ENCODE data around the gene BDKRB2. TPM values are rescaled to one million over a fixed set of nuclear protein-coding genes. Genes with fewer than 3 reads are reported as not detected.

Gene BDKRB2
- total RNA-seq, 1 donor: under 0.01 TPM

DNA sequence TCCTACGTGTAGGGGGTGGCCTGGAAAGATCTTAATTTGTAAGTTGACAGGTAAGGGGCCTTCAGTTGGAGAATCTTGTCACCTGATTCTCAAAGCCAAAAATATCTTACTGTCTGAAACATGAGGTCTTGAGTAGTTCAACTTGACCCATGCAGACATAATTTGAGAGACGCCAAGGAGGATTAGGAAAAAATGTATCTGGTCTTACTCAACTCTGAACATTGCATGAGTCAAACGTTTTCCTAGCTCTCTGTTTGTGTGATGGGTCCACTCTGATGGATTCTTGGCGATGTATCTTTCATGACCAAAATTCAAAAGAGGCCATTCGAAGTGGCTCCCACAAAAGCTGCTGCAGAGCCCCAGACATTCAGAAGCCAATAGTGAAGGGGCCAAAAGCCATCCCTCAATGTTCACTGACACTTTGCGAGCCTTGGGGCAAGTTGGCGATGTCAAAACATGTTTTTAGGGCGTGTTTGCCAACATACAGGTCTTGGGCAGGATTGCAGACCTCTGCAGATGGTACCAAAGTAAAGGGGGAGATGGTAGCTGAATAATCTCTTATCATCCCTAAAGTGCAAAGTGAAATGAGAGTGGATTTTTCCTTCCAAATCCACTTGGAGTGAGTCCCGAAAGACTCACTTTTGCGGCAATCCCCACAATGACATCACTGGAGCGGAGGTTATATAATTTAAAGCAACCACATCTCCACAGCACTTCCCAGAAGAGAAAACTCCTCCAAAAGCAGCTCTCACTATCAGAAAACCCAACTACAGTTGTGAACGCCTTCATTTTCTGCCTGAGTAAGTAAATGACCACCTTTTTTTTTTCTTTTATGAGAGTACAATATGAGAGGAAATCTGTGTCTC is 51.1 kb downstream of the BDKRB2 start, which contains the start of gene BDKRB1:
TSS of gene BDKRB1 (plus strand) at position 710 of the 866 bp plus-strand sequence. CDS start 7,473 bp downstream, outside the sequence.
- H3K9me3 ChIP-seq (ENCODE audit: low read depth, low read length): no peaks in the 10 kb centered on the region
- no peak within 1 kb of the TSS for H3K4me3 ChIP-seq (ENCODE audit: low read length)
- peaks cover 3% of the 10 kb centered on the region for H3K27me3 ChIP-seq (ENCODE audit: insufficient read depth, low read length)
- no peaks in the 10 kb centered on the region for H3K4me1 ChIP-seq (ENCODE audit: insufficient read depth, low read length)

DNA sequence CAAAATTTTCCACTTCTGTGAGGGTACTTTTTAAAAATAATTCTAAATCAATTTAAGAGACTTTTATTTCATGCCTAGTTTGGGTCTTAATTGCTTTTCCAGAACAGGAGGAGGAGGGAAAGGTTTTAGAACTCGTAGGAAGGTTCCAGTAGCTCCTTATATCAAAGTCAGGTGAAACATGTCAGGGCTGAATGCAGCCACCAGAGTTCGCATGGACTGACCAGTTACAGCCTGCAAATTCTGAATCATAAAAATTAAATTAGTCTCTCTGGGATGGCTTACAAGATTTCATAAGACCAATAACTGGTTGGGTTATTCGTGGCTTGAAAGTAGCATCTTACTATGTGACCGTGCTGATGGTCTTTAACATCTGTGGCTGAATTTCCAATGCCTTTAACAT is 51.8 kb downstream of the BDKRB2 start:
- Histone ChIP-seq H3K4me3 (ENCODE audit: low read length) (no peak overlapping the region), H3K4me1 (ENCODE audit: insufficient read depth, low read length) (no peaks in the 10 kb centered on the region), H3K27me3 (ENCODE audit: insufficient read depth, low read length) (peaks cover 3% of the 10 kb centered on the region), H3K9me3 (ENCODE audit: low read depth, low read length) (no peaks in the 10 kb centered on the region)

DNA sequence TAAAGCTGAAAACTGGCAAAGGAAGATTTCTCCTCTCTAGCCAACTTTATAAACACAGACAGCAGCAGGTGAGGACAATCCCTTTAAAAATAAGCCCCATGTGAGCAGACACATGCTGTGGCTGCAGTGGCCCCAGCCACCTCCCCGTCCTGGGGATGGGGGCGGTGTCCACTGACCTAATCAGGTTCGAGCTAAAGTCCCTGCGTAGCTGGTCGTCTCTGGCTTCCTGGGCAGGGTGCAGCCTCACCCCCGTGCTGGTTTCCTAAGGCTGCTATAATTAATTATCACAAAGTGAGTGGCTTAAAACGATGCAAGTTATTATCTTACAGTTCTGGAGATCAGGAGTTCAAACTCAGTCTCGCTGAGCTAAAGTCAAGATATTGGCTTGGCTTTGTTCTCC is 52.4 kb downstream of the BDKRB2 start:
- Histone ChIP-seq H3K4me1 (ENCODE audit: insufficient read depth, low read length) (no peaks in the 10 kb centered on the region), H3K9me3 (ENCODE audit: low read depth, low read length) (no peaks in the 10 kb centered on the region), H3K27me3 (ENCODE audit: insufficient read depth, low read length) (peaks cover 3% of the 10 kb centered on the region), H3K4me3 (ENCODE audit: low read length) (no peak overlapping the region)

DNA sequence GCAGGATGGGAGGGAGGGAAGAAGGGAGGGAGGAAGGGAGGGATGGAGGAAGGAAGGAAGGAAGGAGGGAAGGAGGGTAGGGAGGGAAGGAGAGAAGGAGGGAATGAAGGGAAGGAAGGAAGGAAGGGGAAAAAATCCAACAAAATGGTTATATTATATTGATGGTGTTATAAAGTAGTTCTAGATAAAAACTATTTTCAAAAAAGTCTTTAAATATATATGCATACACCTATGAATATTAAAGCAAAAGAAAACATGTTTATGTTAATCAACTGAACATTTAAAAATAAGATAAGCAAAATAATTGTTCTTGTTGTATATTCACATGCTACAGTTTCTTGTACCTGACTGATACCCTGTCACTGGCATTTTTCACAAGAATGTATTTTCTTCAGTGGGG is 53.3 kb downstream of the BDKRB2 start:
- Histone ChIP-seq H3K9me3 (ENCODE audit: low read depth, low read length) (no peaks in the 10 kb centered on the region), H3K4me3 (ENCODE audit: low read length) (no peak overlapping the region), H3K27me3 (ENCODE audit: insufficient read depth, low read length) (peaks cover 3% of the 10 kb centered on the region), H3K4me1 (ENCODE audit: insufficient read depth, low read length) (no peaks in the 10 kb centered on the region)

DNA sequence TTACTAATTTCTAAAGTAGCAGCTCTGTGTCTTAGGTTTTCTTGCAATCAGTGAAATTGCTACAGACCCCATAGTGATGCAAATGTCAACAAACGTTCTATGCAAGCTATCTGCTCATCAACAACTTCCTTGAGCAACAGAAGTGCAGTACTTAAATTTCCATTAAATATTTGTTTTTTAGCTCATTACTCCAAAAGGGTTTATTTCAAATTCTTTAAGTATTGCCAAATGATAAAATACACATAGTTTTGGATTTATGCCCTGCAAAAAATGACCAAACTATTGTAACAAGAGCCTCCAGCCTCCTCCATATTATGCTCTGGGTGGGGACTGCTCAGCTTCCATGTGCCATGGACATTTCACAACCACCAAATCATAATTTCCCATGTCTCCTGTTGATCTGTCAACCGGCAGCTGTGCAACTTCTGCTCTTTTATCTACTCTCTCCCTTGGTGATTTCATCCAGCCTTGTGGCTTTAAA is 55.7 kb downstream of the BDKRB2 start:
- peaks cover 3% of the 10 kb centered on the region for H3K27me3 ChIP-seq (ENCODE audit: insufficient read depth, low read length)
- no peak overlapping the region for H3K4me3 ChIP-seq (ENCODE audit: low read length)
- no peaks in the 10 kb centered on the region for H3K4me1 ChIP-seq (ENCODE audit: insufficient read depth, low read length)
- H3K9me3 ChIP-seq (ENCODE audit: low read depth, low read length): no peaks in the 10 kb centered on the region

DNA sequence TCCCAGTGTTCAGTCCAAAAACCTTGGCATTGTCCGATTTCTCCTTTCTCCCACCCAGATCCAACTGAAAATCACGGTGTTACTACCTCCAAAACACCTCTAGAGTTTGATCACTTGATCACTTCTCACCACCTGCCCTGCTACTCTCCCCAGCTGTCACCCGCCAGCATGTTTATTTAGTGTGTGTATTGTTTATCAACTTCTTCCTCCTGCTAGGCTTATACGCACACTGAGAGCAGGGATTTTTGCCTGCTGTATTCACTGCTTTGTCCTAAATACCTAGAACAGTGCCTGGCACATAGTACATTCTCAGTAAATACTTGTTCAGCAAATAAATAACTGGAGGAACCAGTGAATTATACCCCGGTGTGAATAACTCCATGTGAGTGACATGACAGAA is 56.4 kb downstream of the BDKRB2 start:
- Histone ChIP-seq H3K27me3 (ENCODE audit: insufficient read depth, low read length) (peaks cover under 1% of the 10 kb centered on the region), H3K4me3 (ENCODE audit: low read length) (no peak overlapping the region), H3K9me3 (ENCODE audit: low read depth, low read length) (no peaks in the 10 kb centered on the region), H3K4me1 (ENCODE audit: insufficient read depth, low read length) (no peaks in the 10 kb centered on the region)

DNA sequence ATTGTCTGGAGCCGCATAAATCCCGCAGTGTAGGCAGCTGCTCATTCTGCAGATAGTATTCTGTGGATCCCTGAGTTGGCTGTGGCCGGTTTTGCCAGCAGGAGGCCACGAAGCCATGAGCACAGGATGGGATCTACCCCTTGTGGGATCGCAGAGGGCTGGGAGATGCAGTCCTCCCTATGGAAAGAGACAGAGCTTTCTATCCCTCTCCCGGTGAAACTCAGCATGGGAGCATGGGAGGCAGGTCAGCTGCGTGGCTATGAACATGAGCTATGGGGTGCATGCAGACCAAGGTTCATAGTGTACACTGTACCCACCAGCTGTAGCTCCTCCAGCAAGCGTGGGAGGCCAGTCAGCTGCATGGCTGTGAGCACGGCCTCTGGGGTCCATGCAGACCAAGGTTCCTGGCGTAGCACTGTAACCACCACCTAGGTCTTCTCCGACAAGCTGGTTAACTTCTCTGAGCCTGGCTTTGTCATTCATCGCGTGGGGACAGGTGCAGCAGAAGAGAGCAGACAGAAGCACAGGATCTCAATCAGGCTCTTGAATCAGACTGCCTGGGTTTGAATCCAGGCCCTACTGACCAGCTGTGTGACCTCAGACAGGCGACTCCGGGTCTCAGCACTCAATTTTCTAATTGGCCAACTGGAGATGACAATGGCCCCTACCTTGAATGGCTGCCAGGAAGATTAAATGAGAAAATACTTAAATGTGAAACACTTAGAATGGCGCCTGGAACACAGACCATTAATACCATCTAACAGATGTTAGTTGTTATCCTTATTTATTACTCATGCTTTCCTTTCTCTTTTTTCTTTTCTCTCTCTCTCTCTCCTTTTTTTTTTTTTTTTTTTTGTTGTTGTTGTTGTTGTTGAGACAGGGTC is 57.4 kb downstream of the BDKRB2 start:
- H3K27me3 ChIP-seq (ENCODE audit: insufficient read depth, low read length): no peaks in the 10 kb centered on the region
- no peaks in the 10 kb centered on the region for H3K4me1 ChIP-seq (ENCODE audit: insufficient read depth, low read length)
- H3K9me3 ChIP-seq (ENCODE audit: low read depth, low read length): no peaks in the 10 kb centered on the region
- H3K4me3 ChIP-seq (ENCODE audit: low read length): no peak overlapping the region

DNA sequence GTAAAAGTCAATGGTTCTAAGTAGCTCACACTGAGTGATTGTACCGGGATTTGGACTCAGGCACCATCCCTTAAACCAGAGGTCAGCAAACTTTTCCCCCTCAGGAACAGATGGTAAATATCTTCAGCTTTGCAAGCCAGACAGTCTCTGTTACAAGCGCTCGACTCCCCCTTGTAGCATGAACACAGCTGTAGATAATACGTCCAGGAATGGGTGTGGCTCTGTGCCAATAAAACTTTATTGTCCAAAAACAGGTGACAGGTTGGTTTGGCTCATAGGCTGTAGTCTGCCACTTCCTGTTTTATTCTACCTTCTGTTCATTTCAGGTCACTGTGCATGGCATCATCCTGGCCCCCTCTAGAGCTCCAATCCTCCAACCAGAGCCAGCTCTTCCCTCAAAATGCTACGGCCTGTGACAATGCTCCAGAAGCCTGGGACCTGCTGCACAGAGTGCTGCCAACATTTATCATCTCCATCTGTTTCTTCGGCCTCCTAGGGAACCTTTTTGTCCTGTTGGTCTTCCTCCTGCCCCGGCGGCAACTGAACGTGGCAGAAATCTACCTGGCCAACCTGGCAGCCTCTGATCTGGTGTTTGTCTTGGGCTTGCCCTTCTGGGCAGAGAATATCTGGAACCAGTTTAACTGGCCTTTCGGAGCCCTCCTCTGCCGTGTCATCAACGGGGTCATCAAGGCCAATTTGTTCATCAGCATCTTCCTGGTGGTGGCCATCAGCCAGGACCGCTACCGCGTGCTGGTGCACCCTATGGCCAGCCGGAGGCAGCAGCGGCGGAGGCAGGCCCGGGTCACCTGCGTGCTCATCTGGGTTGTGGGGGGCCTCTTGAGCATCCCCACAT is 58.9 kb downstream of the BDKRB2 start:
- H3K4me3 ChIP-seq (ENCODE audit: low read length): no peak overlapping the region
- H3K27me3 ChIP-seq (ENCODE audit: insufficient read depth, low read length): no peaks in the 10 kb centered on the region
- no peaks in the 10 kb centered on the region for H3K9me3 ChIP-seq (ENCODE audit: low read depth, low read length)
- H3K4me1 ChIP-seq (ENCODE audit: insufficient read depth, low read length): no peaks in the 10 kb centered on the region

DNA sequence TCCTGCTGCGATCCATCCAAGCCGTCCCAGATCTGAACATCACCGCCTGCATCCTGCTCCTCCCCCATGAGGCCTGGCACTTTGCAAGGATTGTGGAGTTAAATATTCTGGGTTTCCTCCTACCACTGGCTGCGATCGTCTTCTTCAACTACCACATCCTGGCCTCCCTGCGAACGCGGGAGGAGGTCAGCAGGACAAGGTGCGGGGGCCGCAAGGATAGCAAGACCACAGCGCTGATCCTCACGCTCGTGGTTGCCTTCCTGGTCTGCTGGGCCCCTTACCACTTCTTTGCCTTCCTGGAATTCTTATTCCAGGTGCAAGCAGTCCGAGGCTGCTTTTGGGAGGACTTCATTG is 59.5 kb downstream of the BDKRB2 start:
- Histone ChIP-seq H3K27me3 (ENCODE audit: insufficient read depth, low read length) (no peaks in the 10 kb centered on the region), H3K4me3 (ENCODE audit: low read length) (no peak overlapping the region), H3K4me1 (ENCODE audit: insufficient read depth, low read length) (no peaks in the 10 kb centered on the region), H3K9me3 (ENCODE audit: low read depth, low read length) (no peaks in the 10 kb centered on the region)

DNA sequence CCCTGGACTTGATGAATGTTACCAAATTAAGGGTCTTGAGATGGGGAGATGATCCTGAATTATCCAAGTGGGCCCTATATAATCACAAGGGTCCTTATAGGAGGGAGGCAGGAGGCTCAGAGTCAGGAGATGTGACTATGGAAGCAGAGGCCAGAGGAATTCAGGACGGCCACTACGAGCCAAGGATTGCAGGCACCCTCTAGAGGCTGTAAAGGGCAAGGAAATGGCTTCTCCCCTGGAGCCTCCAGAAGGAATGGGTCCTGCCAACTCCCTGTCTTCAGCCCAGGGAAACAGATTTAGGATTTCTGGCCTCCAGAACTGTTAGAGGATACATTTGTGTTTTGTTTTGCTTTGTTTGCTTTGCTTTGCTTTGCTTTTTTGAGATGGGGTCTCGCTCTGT is 60.2 kb downstream of the BDKRB2 start:
- no peaks in the 10 kb centered on the region for H3K27me3 ChIP-seq (ENCODE audit: insufficient read depth, low read length)
- no peaks in the 10 kb centered on the region for H3K4me1 ChIP-seq (ENCODE audit: insufficient read depth, low read length)
- no peak overlapping the region for H3K4me3 ChIP-seq (ENCODE audit: low read length)
- no peaks in the 10 kb centered on the region for H3K9me3 ChIP-seq (ENCODE audit: low read depth, low read length)

DNA sequence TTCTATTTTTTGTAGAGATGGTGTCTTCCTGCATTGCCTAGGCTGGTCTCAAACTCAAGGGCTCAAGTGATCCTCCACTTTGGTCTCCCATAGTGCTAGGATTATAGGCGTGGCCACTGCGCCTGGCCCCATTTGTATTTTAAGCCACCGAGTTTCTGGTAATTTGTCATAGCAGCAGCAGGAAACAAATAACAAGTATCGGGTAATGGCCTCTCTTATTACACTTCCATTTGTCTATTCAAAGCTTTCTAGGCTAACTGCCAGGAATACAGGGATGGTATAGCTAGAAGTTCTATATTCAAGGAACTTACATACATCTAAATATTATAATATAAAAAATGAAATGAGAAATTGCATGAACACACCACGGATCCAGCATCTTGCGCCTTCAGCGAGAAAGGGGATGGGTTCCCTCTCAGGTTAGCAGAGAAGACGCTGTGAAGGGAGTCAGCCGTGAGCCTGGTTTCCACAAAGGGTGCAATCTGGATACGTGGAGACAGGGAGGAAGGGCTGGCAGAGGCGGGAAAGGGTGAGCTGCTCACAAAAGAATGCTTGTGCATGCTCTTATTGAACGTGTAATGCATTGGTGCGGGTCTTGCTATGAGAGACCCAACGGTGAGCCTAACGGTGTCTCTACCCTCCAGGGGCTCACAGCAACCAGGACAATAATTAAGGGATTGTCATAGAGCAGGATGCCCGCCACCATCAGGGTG is 60.9 kb downstream of the BDKRB2 start:
- no peaks in the 10 kb centered on the region for H3K27me3 ChIP-seq (ENCODE audit: insufficient read depth, low read length)
- no peaks in the 10 kb centered on the region for H3K4me1 ChIP-seq (ENCODE audit: insufficient read depth, low read length)
- no peaks in the 10 kb centered on the region for H3K9me3 ChIP-seq (ENCODE audit: low read depth, low read length)
- H3K4me3 ChIP-seq (ENCODE audit: low read length): no peak overlapping the region

DNA sequence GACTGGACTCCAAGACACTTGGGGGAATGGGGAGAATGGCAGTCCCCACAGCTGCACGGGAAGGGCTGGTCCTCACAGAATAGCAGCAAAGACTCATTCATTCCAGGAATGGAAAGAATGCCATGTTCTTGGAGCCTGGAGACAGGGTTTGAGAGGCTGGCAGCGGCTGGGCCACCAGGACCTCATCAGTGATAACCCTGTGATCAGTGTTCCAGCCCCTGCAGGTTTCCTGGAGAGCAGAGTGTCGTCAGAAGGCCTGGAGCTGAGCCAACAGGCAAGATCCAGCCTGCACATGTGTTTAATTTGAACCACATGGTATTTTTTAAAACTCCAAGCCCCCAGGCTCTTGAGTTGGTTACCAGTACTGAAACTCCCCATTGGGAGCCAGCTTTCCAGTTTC is 62.7 kb downstream of the BDKRB2 start:
- Histone ChIP-seq H3K9me3 (ENCODE audit: low read depth, low read length) (no peaks in the 10 kb centered on the region), H3K4me1 (ENCODE audit: insufficient read depth, low read length) (no peaks in the 10 kb centered on the region), H3K27me3 (ENCODE audit: insufficient read depth, low read length) (no peaks in the 10 kb centered on the region), H3K4me3 (ENCODE audit: low read length) (no peak overlapping the region)

DNA sequence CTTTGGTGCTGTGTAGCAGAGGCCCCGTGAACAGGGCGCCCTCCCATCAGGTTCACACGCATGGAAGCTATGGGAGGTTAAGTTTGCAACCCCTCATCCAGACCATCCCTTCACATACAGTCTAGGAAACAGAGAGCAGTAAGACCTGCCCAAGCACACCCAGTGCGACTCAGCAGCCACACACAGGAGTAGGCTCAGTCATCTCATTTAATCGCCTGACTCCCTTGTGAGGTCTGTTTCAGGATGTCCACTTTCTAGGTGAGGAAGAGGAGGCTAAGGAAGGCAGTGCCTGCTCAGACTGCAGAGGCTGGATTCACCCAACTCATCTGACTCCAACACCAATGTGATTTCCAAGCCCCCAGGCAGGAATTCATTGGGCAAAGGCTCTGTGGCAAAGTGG is 63.3 kb downstream of the BDKRB2 start:
- Histone ChIP-seq H3K4me1 (ENCODE audit: insufficient read depth, low read length) (no peaks in the 10 kb centered on the region), H3K9me3 (ENCODE audit: low read depth, low read length) (no peaks in the 10 kb centered on the region), H3K4me3 (ENCODE audit: low read length) (no peak overlapping the region), H3K27me3 (ENCODE audit: insufficient read depth, low read length) (no peaks in the 10 kb centered on the region)
